Measurements from ENCODE around the gene VAX1.

- TF ChIP-seq YY1 (IDR thresholded peaks at IDR 0.05; ENCODE audit: insufficient read depth, insufficient read length) (no peak), ZNF274 (IDR thresholded peaks at IDR 0.05; ENCODE audit: low read depth, low read length) (no peak)
Observed at GRCh38 chr10:117135480-117136140, 2.5 kb downstream of the VAX1 start.
